GM23338 (cell line): ENCODE results near the gene ELMOD3. TPM values are rescaled to one million over a fixed set of nuclear protein-coding genes. Genes with fewer than 3 reads are reported as not detected.

Experiments used
- ATAC-seq: fragments of 200-7000 bp; cut with Tn5 transposase; 3 replicates; pipeline ENCODE4 v1.9.1; 2020
- DNase-seq: peaks from one replicate; pipeline ENCODE4 v3.0.0-alpha.2; 2015; ENCODE audit warnings: low spot score
- H2AFZ ChIP-seq: fragments of 200-600 bp; sonication (generic); 2 replicates; pipeline ENCODE4 v1.8.0; 2016; ENCODE audit warnings: antibody characterized with exemption, mild to moderate bottlenecking, moderate library complexity
- H3F3A ChIP-seq: fragments of 200-600 bp; sonication (generic); replicated peaks from 2 replicates; pipeline ENCODE4 v1.8.0; 2017; ENCODE audit warnings: antibody characterized with exemption, mixed run types, low read depth
- H3K27ac ChIP-seq: fragments of 200-600 bp; sonication (generic); 2 replicates; pipeline ENCODE4 v1.6.1; 2016; ENCODE audit warnings: low read depth
- H3K27me3 ChIP-seq: fragments of 200-600 bp; sonication (generic); 2 replicates; pipeline ENCODE4 v1.8.0; 2016; ENCODE audit warnings: mild to moderate bottlenecking, mixed run types, moderate library complexity; ENCODE audit not compliant: insufficient read depth
- H3K36me3 ChIP-seq: fragments of 200-600 bp; sonication (generic); 2 replicates; pipeline ENCODE4 v1.8.0; 2016; ENCODE audit warnings: mild to moderate bottlenecking; ENCODE audit not compliant: insufficient read depth
- H3K4me1 ChIP-seq: fragments of 200-600 bp; sonication (generic); 2 replicates; pipeline ENCODE4 v1.8.0; 2016; ENCODE audit warnings: mild to moderate bottlenecking, moderate library complexity; ENCODE audit not compliant: insufficient read depth
- H3K4me2 ChIP-seq: fragments of 200-600 bp; sonication (generic); 2 replicates; pipeline ENCODE4 v1.7.1; 2017; ENCODE audit warnings: mixed run types
- H3K4me3 ChIP-seq: fragments of 200-600 bp; sonication (generic); 2 replicates; pipeline ENCODE4 v1.6.1; 2016; ENCODE audit warnings: mixed run types
- H3K79me2 ChIP-seq: fragments of 200-600 bp; sonication (generic); replicated peaks from 2 replicates; pipeline ENCODE4 v1.8.0; 2017; ENCODE audit warnings: mild to moderate bottlenecking; ENCODE audit not compliant: insufficient read depth
- H3K9me2 ChIP-seq: fragments of 200-600 bp; sonication (generic); 2 replicates; pipeline ENCODE4 v1.8.0; 2017; ENCODE audit not compliant: insufficient read depth
- H4K20me1 ChIP-seq: fragments of 200-600 bp; sonication (generic); replicated peaks from 2 replicates; pipeline ENCODE4 v1.8.0; 2017; ENCODE audit warnings: mild to moderate bottlenecking; ENCODE audit not compliant: insufficient read depth
- H3K27ac Mint-ChIP-seq: 2 replicates; pipeline ENCODE4 v1.8.0; 2020; ENCODE audit warnings: inconsistent platforms, mild to moderate bottlenecking, moderate library complexity, mixed read lengths
- H3K27me3 Mint-ChIP-seq: 3 replicates; pipeline ENCODE4 v1.8.0; 2022; ENCODE audit warnings: low read depth, mild to moderate bottlenecking, moderate library complexity, mixed read lengths, inconsistent platforms; ENCODE audit not compliant: insufficient read depth, poor library complexity
- H3K36me3 Mint-ChIP-seq: 3 replicates; pipeline ENCODE4 v1.8.0; 2021; ENCODE audit warnings: low read depth, mild to moderate bottlenecking, inconsistent platforms, moderate library complexity, mixed read lengths
- H3K4me1 Mint-ChIP-seq: 3 replicates; pipeline ENCODE4 v1.8.0; 2020; ENCODE audit warnings: mild to moderate bottlenecking, inconsistent platforms, mixed read lengths
- H3K4me3 Mint-ChIP-seq: 3 replicates; pipeline ENCODE4 v1.8.0; 2021; ENCODE audit warnings: moderate library complexity, mild to moderate bottlenecking, inconsistent platforms, mixed read lengths
- H3K9me3 Mint-ChIP-seq: 3 replicates; pipeline ENCODE4 v1.8.0; 2020; ENCODE audit warnings: moderate library complexity, mild to moderate bottlenecking, inconsistent platforms, mixed read lengths
- CREB1 ChIP-seq: fragments of 250-450 bp; sonication (Bioruptor Pico); IDR thresholded peaks from 2 replicates; pipeline ENCODE4 v1.5.0; 2020; ENCODE audit warnings: low read depth, mild to moderate bottlenecking, moderate library complexity
- EZH2 ChIP-seq: fragments of 200-600 bp; sonication (generic); IDR thresholded peaks from one replicate; pipeline ENCODE4 v1.8.0; 2017; ENCODE audit warnings: antibody characterized with exemption, mild to moderate bottlenecking, low read depth; ENCODE audit not compliant: unreplicated experiment
- EZH2phosphoT487 ChIP-seq: fragments of 200-600 bp; sonication (generic); IDR thresholded peaks from one replicate; pipeline ENCODE4 v1.8.1; 2018; ENCODE audit warnings: antibody characterized with exemption; ENCODE audit not compliant: unreplicated experiment
- JUNB ChIP-seq: IDR thresholded peaks from one replicate; pipeline ENCODE4 v1.6.1; 2016; ENCODE audit warnings: antibody characterized with exemption; ENCODE audit not compliant: unreplicated experiment
- NANOG ChIP-seq: IDR thresholded peaks from 2 replicates; pipeline ENCODE4 v1.6.1; 2016; ENCODE audit warnings: antibody characterized with exemption, borderline replicate concordance
- POLR2AphosphoS5 ChIP-seq: IDR thresholded peaks from 2 replicates; pipeline ENCODE4 v1.6.1; 2016; ENCODE audit warnings: antibody characterized with exemption, low read depth
- STAT1 ChIP-seq: IDR thresholded peaks from one replicate; pipeline ENCODE4 v1.6.1; 2016; ENCODE audit warnings: antibody characterized with exemption; ENCODE audit not compliant: unreplicated experiment
- ZNF114 ChIP-seq: fragments of 250-450 bp; sonication (Bioruptor Pico); IDR thresholded peaks from 2 replicates; pipeline ENCODE4 v1.5.0; 2020; ENCODE audit warnings: mild to moderate bottlenecking, moderate library complexity
- ZNF331 ChIP-seq: fragments of 250-450 bp; sonication (Bioruptor Pico); IDR thresholded peaks from 2 replicates; pipeline ENCODE4 v1.5.0; 2020; ENCODE audit warnings: low read depth, mild to moderate bottlenecking, moderate library complexity
- polyA plus RNA-seq: library from polyadenylated mRNA; unstranded; fragments of >200 nt; fragmentation: Nextera tagmentation; extraction: Ambion mirVana; gene quantifications from 2 replicates; pipeline ENCODE4 v1.2.1, GENCODE V29; 2016
- total RNA-seq: library from RNA; depleted of rRNA; stranded (reverse); fragments of >200 nt; shearing (Covaris generic); gene quantifications from 2 replicates; pipeline ENCODE4 v1.2.3, GENCODE V29; 2014
- TF ChIP-seq, protein P1 (sequence below): IDR thresholded peaks from one replicate; pipeline ENCODE4 v1.6.1; 2018; ENCODE audit warnings: antibody characterized with exemption; ENCODE audit not compliant: unreplicated experiment
- TF ChIP-seq, protein P2 (sequence below), 2 experiments: fragments of 200-600 bp in 1 of 2; sonication (generic) in 1 of 2; conservative IDR thresholded peaks; 2 replicates each; pipeline versions ENCODE4 v1.5.1 to v1.6.1; 2016 to 2017; ENCODE audit warnings: antibody characterized with exemption in 2 of 2, low read depth in 2 of 2, mild to moderate bottlenecking in 2 of 2, moderate library complexity in 1 of 2
- TF ChIP-seq, protein P3 (sequence below): fragments of 250-450 bp; sonication (Bioruptor Pico); IDR thresholded peaks from 2 replicates; pipeline ENCODE4 v1.5.0; 2020; ENCODE audit warnings: mild to moderate bottlenecking, moderate library complexity
- TF ChIP-seq, protein P4 (sequence below): IDR thresholded peaks from 2 replicates; pipeline ENCODE4 v1.6.1; 2016; ENCODE audit warnings: antibody characterized with exemption

Gene ELMOD3
- total and polyA plus RNA-seq, 2 experiments from 2014 or later: 8.6 to 8.9 TPM

GRCh38 chr2:85418132-85419008 is 63.8 kb downstream of the ELMOD3 start, which contains the start of gene SH2D6:
Gene SH2D6 (plus strand): TSS chr2:85418714. CDS start chr2:85429466, 10,752 bp downstream.
- H3K27me3 Mint-ChIP-seq: peaks cover 30% of the 10 kb centered on the region

More at GRCh38 chr2:85418132-85419008, 63.8 kb downstream of the ELMOD3 start, which contains the start of gene SH2D6:
- Histone ChIP-seq H3K4me1 (peaks cover 29% of the 10 kb centered on the region), H3F3A (peaks cover 13% of the 10 kb centered on the region; the same call in 1 of the 2 replicates), H3K27ac (peak within 1 kb of the TSS; percentile 94), H3K27me3 (no peaks in the 10 kb centered on the region), H3K4me3 (peak within 1 kb of the TSS; percentile 93), H3K79me2 (peaks cover 4% of the 10 kb centered on the region; the same call in 1 of the 2 replicates), H3K4me2 (peak within 1 kb of the TSS; percentile 94), H3K9me2 (no peaks in the 10 kb centered on the region), H4K20me1 (no peaks in the 10 kb centered on the region), H2AFZ (peak within 1 kb of the TSS; percentile 98; the same call in 1 of the 2 replicates), H3K36me3 (no peaks in the 10 kb centered on the region)
- peak within 1 kb of the TSS; percentile 83 for H3K4me3 Mint-ChIP-seq
- H3K27ac Mint-ChIP-seq: peak within 1 kb of the TSS; percentile 96
- TF ChIP-seq EZH2 (no peak), NANOG (no peak), STAT1 (no peak), CREB1 (CRISPR knock-in tag) (peak; percentile 48; the same call in 1 of the 2 replicates), POLR2AphosphoS5 (0 out of 2 replicates have a peak, but pooled peaks have one; percentile 66), EZH2phosphoT487 (no peak), ZNF114 (CRISPR knock-in tag) (no peak), ZNF331 (CRISPR knock-in tag) (no peak), JUNB (no peak)
- TF ChIP-seq, protein P1, sequence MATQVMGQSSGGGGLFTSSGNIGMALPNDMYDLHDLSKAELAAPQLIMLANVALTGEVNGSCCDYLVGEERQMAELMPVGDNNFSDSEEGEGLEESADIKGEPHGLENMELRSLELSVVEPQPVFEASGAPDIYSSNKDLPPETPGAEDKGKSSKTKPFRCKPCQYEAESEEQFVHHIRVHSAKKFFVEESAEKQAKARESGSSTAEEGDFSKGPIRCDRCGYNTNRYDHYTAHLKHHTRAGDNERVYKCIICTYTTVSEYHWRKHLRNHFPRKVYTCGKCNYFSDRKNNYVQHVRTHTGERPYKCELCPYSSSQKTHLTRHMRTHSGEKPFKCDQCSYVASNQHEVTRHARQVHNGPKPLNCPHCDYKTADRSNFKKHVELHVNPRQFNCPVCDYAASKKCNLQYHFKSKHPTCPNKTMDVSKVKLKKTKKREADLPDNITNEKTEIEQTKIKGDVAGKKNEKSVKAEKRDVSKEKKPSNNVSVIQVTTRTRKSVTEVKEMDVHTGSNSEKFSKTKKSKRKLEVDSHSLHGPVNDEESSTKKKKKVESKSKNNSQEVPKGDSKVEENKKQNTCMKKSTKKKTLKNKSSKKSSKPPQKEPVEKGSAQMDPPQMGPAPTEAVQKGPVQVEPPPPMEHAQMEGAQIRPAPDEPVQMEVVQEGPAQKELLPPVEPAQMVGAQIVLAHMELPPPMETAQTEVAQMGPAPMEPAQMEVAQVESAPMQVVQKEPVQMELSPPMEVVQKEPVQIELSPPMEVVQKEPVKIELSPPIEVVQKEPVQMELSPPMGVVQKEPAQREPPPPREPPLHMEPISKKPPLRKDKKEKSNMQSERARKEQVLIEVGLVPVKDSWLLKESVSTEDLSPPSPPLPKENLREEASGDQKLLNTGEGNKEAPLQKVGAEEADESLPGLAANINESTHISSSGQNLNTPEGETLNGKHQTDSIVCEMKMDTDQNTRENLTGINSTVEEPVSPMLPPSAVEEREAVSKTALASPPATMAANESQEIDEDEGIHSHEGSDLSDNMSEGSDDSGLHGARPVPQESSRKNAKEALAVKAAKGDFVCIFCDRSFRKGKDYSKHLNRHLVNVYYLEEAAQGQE: no peak
- TF ChIP-seq, protein P2, sequence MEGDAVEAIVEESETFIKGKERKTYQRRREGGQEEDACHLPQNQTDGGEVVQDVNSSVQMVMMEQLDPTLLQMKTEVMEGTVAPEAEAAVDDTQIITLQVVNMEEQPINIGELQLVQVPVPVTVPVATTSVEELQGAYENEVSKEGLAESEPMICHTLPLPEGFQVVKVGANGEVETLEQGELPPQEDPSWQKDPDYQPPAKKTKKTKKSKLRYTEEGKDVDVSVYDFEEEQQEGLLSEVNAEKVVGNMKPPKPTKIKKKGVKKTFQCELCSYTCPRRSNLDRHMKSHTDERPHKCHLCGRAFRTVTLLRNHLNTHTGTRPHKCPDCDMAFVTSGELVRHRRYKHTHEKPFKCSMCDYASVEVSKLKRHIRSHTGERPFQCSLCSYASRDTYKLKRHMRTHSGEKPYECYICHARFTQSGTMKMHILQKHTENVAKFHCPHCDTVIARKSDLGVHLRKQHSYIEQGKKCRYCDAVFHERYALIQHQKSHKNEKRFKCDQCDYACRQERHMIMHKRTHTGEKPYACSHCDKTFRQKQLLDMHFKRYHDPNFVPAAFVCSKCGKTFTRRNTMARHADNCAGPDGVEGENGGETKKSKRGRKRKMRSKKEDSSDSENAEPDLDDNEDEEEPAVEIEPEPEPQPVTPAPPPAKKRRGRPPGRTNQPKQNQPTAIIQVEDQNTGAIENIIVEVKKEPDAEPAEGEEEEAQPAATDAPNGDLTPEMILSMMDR (conservative IDR thresholded peaks at IDR 0.05; ENCODE audit: low read depth in 2 of 2): no peak
- TF ChIP-seq, protein P3, sequence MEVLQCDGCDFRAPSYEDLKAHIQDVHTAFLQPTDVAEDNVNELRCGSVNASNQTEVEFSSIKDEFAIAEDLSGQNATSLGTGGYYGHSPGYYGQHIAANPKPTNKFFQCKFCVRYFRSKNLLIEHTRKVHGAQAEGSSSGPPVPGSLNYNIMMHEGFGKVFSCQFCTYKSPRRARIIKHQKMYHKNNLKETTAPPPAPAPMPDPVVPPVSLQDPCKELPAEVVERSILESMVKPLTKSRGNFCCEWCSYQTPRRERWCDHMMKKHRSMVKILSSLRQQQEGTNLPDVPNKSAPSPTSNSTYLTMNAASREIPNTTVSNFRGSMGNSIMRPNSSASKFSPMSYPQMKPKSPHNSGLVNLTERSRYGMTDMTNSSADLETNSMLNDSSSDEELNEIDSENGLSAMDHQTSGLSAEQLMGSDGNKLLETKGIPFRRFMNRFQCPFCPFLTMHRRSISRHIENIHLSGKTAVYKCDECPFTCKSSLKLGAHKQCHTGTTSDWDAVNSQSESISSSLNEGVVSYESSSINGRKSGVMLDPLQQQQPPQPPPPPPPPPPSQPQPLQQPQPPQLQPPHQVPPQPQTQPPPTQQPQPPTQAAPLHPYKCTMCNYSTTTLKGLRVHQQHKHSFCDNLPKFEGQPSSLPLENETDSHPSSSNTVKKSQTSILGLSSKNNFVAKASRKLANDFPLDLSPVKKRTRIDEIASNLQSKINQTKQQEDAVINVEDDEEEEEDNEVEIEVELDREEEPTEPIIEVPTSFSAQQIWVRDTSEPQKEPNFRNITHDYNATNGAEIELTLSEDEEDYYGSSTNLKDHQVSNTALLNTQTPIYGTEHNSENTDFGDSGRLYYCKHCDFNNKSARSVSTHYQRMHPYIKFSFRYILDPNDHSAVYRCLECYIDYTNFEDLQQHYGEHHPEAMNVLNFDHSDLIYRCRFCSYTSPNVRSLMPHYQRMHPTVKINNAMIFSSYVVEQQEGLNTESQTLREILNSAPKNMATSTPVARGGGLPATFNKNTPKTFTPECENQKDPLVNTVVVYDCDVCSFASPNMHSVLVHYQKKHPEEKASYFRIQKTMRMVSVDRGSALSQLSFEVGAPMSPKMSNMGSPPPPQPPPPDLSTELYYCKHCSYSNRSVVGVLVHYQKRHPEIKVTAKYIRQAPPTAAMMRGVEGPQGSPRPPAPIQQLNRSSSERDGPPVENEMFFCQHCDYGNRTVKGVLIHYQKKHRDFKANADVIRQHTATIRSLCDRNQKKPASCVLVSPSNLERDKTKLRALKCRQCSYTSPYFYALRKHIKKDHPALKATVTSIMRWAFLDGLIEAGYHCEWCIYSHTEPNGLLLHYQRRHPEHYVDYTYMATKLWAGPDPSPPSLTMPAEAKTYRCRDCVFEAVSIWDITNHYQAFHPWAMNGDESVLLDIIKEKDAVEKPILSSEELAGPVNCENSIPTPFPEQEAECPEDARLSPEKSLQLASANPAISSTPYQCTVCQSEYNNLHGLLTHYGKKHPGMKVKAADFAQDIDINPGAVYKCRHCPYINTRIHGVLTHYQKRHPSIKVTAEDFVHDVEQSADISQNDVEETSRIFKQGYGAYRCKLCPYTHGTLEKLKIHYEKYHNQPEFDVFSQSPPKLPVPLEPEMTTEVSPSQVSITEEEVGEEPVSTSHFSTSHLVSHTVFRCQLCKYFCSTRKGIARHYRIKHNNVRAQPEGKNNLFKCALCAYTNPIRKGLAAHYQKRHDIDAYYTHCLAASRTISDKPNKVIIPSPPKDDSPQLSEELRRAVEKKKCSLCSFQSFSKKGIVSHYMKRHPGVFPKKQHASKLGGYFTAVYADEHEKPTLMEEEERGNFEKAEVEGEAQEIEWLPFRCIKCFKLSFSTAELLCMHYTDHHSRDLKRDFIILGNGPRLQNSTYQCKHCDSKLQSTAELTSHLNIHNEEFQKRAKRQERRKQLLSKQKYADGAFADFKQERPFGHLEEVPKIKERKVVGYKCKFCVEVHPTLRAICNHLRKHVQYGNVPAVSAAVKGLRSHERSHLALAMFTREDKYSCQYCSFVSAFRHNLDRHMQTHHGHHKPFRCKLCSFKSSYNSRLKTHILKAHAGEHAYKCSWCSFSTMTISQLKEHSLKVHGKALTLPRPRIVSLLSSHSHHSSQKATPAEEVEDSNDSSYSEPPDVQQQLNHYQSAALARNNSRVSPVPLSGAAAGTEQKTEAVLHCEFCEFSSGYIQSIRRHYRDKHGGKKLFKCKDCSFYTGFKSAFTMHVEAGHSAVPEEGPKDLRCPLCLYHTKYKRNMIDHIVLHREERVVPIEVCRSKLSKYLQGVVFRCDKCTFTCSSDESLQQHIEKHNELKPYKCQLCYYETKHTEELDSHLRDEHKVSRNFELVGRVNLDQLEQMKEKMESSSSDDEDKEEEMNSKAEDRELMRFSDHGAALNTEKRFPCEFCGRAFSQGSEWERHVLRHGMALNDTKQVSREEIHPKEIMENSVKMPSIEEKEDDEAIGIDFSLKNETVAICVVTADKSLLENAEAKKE (CRISPR knock-in tag): no peak
- TF ChIP-seq, protein P4, sequence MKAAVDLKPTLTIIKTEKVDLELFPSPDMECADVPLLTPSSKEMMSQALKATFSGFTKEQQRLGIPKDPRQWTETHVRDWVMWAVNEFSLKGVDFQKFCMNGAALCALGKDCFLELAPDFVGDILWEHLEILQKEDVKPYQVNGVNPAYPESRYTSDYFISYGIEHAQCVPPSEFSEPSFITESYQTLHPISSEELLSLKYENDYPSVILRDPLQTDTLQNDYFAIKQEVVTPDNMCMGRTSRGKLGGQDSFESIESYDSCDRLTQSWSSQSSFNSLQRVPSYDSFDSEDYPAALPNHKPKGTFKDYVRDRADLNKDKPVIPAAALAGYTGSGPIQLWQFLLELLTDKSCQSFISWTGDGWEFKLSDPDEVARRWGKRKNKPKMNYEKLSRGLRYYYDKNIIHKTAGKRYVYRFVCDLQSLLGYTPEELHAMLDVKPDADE: peak; percentile 93
- peaks cover 29% of the 10 kb centered on the region for H3K4me1 Mint-ChIP-seq
- ATAC-seq (peak; percentile 74), DNase-seq (peak; percentile 94)
- no peaks in the 10 kb centered on the region; the same call in 2 of the 3 replicates for H3K36me3 Mint-ChIP-seq
- no peaks in the 10 kb centered on the region for H3K9me3 Mint-ChIP-seq
